ENCODE results near the gene KCTD18.
A peak's percentile ranks its signal among the peaks of the same experiment; 100 is the strongest.

KCTD18 gene

DNA sequence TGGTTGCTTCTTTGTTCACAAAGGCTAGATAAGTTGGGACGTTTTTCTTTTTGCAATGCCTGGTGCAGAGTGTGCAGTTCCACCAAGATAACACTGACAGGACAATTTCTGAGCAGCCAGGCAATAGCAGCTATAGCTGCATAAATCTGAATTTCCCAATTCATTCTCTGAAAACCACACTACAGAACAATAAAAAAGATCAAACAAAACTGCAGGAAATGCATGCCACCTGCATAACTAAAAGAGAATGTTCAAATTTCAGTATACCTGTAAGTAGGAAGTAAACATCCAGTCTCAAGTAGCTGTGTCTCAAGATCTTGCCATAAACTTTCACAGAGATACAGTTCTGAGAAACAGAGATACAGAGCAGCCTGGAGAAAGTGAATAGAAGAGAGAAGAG is 5.3 kb upstream of the KCTD18 start:
- H3K27ac ChIP-seq (ENCODE audit: low read depth, low read length), result no peak overlapping the region
- peaks cover 6% of the 10 kb centered on the region; the same call in 1 of the 2 replicates for H3K9me3 ChIP-seq (ENCODE audit: insufficient read depth, low read depth, low read length)
- H3K27me3 ChIP-seq (ENCODE audit: insufficient read depth, low read length), result peaks cover 14% of the 10 kb centered on the region; the same call in 1 of the 2 replicates
- no peaks in the 10 kb centered on the region for H3K4me1 ChIP-seq (ENCODE audit: insufficient read depth, low read length)
- H3K36me3 ChIP-seq (ENCODE audit: insufficient read depth, low read length), result no peaks in the 10 kb centered on the region
- WGBS, result 54% methylated on average over 1 of the region's 1 CpG
- no peak overlapping the region for H3K4me3 ChIP-seq (ENCODE audit: low read length)
- no peak overlapping the region for H3K9ac ChIP-seq (ENCODE audit: low read depth, low read length)

DNA sequence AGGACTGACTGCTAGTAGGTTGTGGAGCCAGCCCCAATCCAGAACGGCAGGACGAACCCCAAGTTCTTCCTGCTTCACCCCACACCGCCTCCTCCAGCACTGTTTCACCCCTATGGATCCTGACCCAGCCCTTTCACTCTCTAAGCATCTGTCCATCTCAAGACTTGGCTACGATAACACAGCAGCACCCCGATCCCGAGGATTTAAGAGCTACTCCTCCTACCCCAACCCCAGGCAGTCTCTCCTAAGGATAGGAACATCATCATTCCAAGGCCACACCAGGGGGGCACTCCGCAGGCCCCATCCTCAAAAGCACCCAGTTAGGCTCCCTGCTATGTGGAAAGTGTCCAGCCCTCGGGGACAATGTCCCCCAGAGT is 645 bp downstream of the KCTD18 start:
- Histone ChIP-seq H3K9me3 (ENCODE audit: insufficient read depth, low read depth, low read length) (no peaks in the 10 kb centered on the region), H3K27me3 (ENCODE audit: insufficient read depth, low read length) (no peaks in the 10 kb centered on the region), H3K27ac (ENCODE audit: low read depth, low read length) (no peak overlapping the region), H3K36me3 (ENCODE audit: insufficient read depth, low read length) (no peaks in the 10 kb centered on the region), H3K9ac (ENCODE audit: low read depth, low read length) (peak overlapping the region; percentile 79), H3K4me1 (ENCODE audit: insufficient read depth, low read length) (no peaks in the 10 kb centered on the region), H3K4me3 (ENCODE audit: low read length) (peak overlapping the region; percentile 73)
- WGBS, result 68% methylated on average over 8 of the region's 8 CpGs

DNA sequence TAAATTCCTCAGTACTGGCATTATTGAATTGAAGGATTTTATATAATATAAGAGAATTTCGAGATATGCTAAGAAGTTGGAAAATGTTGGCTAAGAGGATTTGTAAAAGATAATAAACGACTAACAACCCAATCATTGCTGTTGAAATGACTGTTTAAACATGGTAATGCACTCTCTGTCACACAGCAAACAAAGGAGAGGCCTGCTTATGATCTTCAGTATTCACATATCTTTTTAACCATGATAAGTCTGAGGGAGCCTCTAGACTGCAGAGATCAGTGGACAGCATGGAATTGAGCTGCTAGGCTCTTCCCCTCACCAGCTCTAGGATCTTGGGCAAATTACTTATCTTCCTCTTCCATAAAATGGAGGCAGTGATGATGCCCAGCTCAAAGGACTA is 2.7 kb downstream of the KCTD18 start:
- H3K4me3 ChIP-seq (ENCODE audit: low read length), result no peak overlapping the region
- no peaks in the 10 kb centered on the region for H3K27me3 ChIP-seq (ENCODE audit: insufficient read depth, low read length)
- H3K9me3 ChIP-seq (ENCODE audit: insufficient read depth, low read depth, low read length), result no peaks in the 10 kb centered on the region
- H3K9ac ChIP-seq (ENCODE audit: low read depth, low read length), result no peak overlapping the region
- WGBS, result 100% methylated on average over 2 of the region's 2 CpGs
- H3K4me1 ChIP-seq (ENCODE audit: insufficient read depth, low read length), result no peaks in the 10 kb centered on the region
- H3K36me3 ChIP-seq (ENCODE audit: insufficient read depth, low read length), result no peaks in the 10 kb centered on the region
- no peak overlapping the region for H3K27ac ChIP-seq (ENCODE audit: low read depth, low read length)

DNA sequence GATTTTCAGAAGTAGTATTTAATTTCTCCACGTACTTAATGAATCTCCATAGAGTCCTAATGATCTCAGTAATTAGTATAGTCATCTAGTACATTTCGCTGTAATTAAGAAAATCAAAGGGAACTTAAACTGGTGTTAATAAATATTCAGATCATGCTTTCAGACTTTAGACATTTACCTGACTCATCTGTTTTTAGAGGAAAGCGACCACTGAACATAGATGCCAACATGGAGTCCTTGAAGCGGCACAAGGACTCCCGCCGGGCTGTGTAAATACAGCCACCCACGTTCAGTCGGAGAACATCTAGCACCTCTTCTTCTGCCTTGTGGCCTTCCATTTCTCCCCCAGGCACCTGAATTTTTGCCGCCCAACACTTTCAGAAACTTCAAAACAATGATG is 3.2 kb downstream of the KCTD18 start:
- WGBS, result 80% methylated on average over 7 of the region's 9 CpGs
- Histone ChIP-seq H3K27me3 (ENCODE audit: insufficient read depth, low read length) (no peaks in the 10 kb centered on the region), H3K9ac (ENCODE audit: low read depth, low read length) (no peak overlapping the region)

DNA sequence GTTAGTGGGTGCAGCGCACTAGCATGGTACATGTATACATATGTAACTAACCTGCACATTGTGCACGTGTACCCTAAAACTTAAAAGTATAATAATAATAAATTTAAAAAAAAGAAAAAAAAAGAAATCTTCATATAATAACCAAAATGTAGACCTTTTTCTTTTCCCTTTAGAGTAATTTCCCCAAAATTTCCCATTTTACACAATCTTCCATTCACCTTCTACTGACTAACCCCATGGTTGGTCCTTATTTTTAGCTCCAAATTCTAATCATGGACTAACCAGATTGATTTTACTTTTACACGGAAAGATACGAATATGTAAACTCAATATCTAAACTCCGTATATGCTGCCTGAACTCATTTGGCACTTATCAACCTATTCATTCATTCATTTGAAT is 7.7 kb downstream of the KCTD18 start:
- Histone ChIP-seq H3K9me3 (ENCODE audit: insufficient read depth, low read depth, low read length) (no peaks in the 10 kb centered on the region), H3K4me3 (ENCODE audit: low read length) (no peak overlapping the region), H3K27ac (ENCODE audit: low read depth, low read length) (no peak overlapping the region), H3K27me3 (ENCODE audit: insufficient read depth, low read length) (no peaks in the 10 kb centered on the region), H3K4me1 (ENCODE audit: insufficient read depth, low read length) (peaks cover 7% of the 10 kb centered on the region; the same call in 1 of the 2 replicates), H3K36me3 (ENCODE audit: insufficient read depth, low read length) (no peaks in the 10 kb centered on the region), H3K9ac (ENCODE audit: low read depth, low read length) (no peak overlapping the region)
- WGBS, result 95% methylated on average over 3 of the region's 5 CpGs

More for the DNA sequence above, 3.2 kb downstream of the KCTD18 start:
- Histone ChIP-seq H3K36me3 (ENCODE audit: insufficient read depth, low read length) (no peaks in the 10 kb centered on the region), H3K4me3 (ENCODE audit: low read length) (no peak overlapping the region), H3K27ac (ENCODE audit: low read depth, low read length) (no peak overlapping the region), H3K9me3 (ENCODE audit: insufficient read depth, low read depth, low read length) (no peaks in the 10 kb centered on the region), H3K4me1 (ENCODE audit: insufficient read depth, low read length) (no peaks in the 10 kb centered on the region)

DNA sequence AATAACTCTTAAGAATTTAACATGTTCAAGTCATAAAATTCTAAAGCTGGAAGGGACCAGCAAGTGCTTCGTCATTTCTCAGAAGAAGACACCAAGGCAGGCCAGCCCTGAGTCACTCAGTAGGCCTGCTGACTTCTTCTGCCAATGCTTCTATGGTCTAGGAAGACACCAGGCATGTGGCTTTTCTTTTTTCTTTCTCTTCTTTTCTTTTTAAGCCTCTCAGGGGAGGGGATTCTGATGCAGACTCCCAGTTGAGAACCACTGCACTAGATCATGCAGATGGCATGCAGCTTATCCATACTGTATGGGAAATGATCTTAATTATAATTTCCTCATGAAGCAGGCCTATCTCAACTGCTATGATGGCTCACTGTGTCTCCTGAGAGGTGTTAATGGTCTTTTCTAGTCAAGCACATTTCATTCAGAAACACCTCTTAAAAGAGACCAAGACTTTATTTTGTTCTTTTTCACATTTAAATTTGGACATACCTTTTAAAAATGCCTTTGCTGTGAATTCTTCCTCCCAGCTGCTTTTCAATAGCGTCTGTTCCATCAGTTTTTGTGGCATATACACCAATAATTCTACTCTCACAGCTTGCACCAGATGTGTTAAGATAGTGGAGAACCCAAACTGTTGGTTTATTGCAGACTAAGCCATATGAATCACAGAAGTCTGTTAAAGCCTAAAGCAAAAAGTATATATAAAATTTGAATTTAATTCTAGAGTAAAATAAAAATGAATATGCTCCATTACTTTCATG is 11.3 kb downstream of the KCTD18 start:
- 62% methylated on average over 2 of the region's 2 CpGs for WGBS
- Histone ChIP-seq H3K9me3 (ENCODE audit: insufficient read depth, low read depth, low read length) (no peaks in the 10 kb centered on the region), H3K36me3 (ENCODE audit: insufficient read depth, low read length) (peaks cover 5% of the 10 kb centered on the region; the same call in 1 of the 2 replicates), H3K27ac (ENCODE audit: low read depth, low read length) (no peak overlapping the region), H3K4me1 (ENCODE audit: insufficient read depth, low read length) (peaks cover 7% of the 10 kb centered on the region; the same call in 1 of the 2 replicates), H3K9ac (ENCODE audit: low read depth, low read length) (no peak overlapping the region), H3K4me3 (ENCODE audit: low read length) (no peak overlapping the region), H3K27me3 (ENCODE audit: insufficient read depth, low read length) (no peaks in the 10 kb centered on the region)

DNA sequence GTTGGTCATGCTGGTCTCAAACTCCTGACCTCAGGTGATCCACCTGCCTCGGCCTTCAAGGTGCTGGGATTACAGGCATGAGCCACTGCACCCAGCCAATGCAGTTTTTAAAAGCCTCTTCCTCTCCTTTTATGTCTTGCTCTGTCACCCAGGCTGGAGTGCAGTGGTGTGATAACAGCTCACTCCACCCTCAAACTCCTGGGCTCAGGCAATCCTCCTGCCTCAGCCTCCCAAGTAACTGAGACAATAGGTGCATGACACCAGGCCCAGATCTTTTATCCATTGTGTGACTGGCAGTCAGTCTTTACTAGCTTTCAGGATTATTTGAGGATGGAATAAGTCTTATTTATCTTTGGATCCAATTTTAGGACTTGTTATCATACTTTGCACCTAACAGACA is 13.2 kb downstream of the KCTD18 start:
- WGBS, result 83% methylated on average over 1 of the region's 1 CpG
- Histone ChIP-seq H3K27me3 (ENCODE audit: insufficient read depth, low read length) (no peaks in the 10 kb centered on the region), H3K4me3 (ENCODE audit: low read length) (no peak overlapping the region)

DNA sequence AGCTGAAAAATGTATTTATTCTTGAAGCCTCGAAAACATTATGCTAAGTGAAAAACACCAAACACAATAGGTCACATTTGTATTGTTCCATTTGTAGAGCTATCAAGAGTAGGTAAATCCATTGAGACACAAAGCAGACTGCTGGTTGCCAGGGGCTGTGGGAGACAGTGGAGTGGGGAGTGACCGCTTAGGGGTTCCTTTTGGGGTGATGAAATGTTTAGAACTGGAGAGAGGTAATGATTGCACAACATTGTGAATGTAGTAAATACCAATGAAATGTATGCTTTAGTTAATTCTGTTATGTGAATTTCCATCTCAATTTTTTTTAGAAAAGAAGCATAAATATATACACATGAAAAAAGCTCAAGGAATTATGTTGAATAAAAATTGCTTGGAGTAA is 15.8 kb downstream of the KCTD18 start:
- no peaks in the 10 kb centered on the region for H3K9me3 ChIP-seq (ENCODE audit: insufficient read depth, low read depth, low read length)
- H3K27me3 ChIP-seq (ENCODE audit: insufficient read depth, low read length), result no peaks in the 10 kb centered on the region
- H3K4me1 ChIP-seq (ENCODE audit: insufficient read depth, low read length), result peaks cover 7% of the 10 kb centered on the region; the same call in 1 of the 2 replicates
- no peak overlapping the region for H3K9ac ChIP-seq (ENCODE audit: low read depth, low read length)
- no peak overlapping the region for H3K27ac ChIP-seq (ENCODE audit: low read depth, low read length)
- 89% methylated on average over 1 of the region's 2 CpGs for WGBS
- no peak overlapping the region for H3K4me3 ChIP-seq (ENCODE audit: low read length)
- H3K36me3 ChIP-seq (ENCODE audit: insufficient read depth, low read length), result peaks cover 13% of the 10 kb centered on the region; the same call in 1 of the 2 replicates

More for the DNA sequence above, 13.2 kb downstream of the KCTD18 start:
- H3K9me3 ChIP-seq (ENCODE audit: insufficient read depth, low read depth, low read length), result no peaks in the 10 kb centered on the region
- no peak overlapping the region for H3K9ac ChIP-seq (ENCODE audit: low read depth, low read length)
- peaks cover 6% of the 10 kb centered on the region; the same call in 1 of the 2 replicates for H3K36me3 ChIP-seq (ENCODE audit: insufficient read depth, low read length)
- H3K27ac ChIP-seq (ENCODE audit: low read depth, low read length), result no peak overlapping the region
- H3K4me1 ChIP-seq (ENCODE audit: insufficient read depth, low read length), result peaks cover 7% of the 10 kb centered on the region; the same call in 1 of the 2 replicates

DNA sequence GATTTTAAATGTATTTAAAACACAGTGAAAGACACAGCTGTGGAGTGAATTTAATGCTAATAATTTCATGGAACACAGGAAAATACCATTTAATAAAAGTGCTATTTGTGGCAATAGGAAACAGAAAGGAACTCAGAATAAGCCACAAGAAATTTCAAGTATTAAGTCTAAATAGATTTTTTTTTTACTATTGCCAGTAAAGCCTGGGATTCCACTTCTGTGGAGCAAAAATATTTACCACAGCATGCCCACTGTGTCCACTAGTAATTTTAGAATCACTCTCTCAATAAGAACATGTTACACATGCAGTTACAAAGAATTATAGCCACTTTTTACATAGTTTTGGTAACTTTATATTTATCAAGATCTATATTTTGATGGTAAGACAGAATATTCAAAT is 17.2 kb downstream of the KCTD18 start:
- Histone ChIP-seq H3K4me1 (ENCODE audit: insufficient read depth, low read length) (no peaks in the 10 kb centered on the region), H3K9ac (ENCODE audit: low read depth, low read length) (no peak overlapping the region), H3K27ac (ENCODE audit: low read depth, low read length) (no peak overlapping the region), H3K36me3 (ENCODE audit: insufficient read depth, low read length) (peaks cover 13% of the 10 kb centered on the region; the same call in 1 of the 2 replicates), H3K27me3 (ENCODE audit: insufficient read depth, low read length) (no peaks in the 10 kb centered on the region), H3K9me3 (ENCODE audit: insufficient read depth, low read depth, low read length) (no peaks in the 10 kb centered on the region), H3K4me3 (ENCODE audit: low read length) (no peak overlapping the region)

DNA sequence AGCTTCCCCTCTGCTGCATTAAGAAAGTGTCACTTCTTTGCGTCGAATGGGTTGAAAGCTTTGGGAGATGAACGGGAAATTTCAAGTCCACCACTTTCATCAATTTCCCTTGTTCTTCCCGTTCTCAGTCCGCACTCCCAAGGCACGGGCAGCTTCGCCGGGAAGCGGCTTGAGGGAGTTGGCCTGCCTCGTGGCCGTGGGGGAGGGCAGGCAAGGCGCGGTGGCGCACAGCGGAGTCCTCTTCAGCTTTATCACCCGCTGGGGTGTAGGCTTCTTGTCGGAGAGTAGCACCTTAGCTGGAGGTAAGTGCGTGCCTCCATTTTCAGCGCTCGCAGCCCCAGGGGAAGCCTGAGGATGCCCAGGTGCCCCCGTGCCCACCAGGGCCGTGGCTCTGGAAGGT is 19.9 kb downstream of the KCTD18 start:
- no peak overlapping the region; the same call in 1 of the 2 replicates for H3K9ac ChIP-seq (ENCODE audit: low read depth, low read length)
- H3K9me3 ChIP-seq (ENCODE audit: insufficient read depth, low read depth, low read length), result no peaks in the 10 kb centered on the region
- WGBS, result 94% methylated on average over 22 of the region's 22 CpGs
- no peak overlapping the region for H3K4me3 ChIP-seq (ENCODE audit: low read length)
- no peaks in the 10 kb centered on the region for H3K27me3 ChIP-seq (ENCODE audit: insufficient read depth, low read length)
- no peaks in the 10 kb centered on the region for H3K4me1 ChIP-seq (ENCODE audit: insufficient read depth, low read length)
- H3K27ac ChIP-seq (ENCODE audit: low read depth, low read length), result no peak overlapping the region
- peaks cover 8% of the 10 kb centered on the region; the same call in 1 of the 2 replicates for H3K36me3 ChIP-seq (ENCODE audit: insufficient read depth, low read length)

DNA sequence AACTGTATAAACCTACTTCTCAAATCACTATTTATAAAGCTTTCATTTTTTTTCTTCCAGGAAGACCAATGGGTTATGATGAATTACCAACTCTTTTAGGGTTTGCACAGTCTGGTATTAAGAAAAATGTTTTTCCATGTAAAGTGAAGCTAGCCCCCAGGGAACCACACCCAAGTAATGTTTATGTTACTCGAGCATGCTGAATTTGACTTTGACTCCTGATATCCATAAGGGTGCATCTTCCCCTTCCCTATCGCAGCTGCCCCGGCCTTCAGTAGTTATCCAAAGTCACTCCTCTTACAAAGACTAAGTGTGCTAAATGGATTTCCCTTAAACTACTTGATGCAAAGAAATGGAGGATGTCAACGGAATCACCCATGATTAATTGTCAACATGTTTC is 21.7 kb downstream of the KCTD18 start:
- WGBS, result 89% methylated on average over 4 of the region's 4 CpGs
- Histone ChIP-seq H3K4me1 (ENCODE audit: insufficient read depth, low read length) (no peaks in the 10 kb centered on the region), H3K36me3 (ENCODE audit: insufficient read depth, low read length) (peaks cover 8% of the 10 kb centered on the region; the same call in 1 of the 2 replicates), H3K4me3 (ENCODE audit: low read length) (no peak overlapping the region), H3K27me3 (ENCODE audit: insufficient read depth, low read length) (no peaks in the 10 kb centered on the region), H3K9me3 (ENCODE audit: insufficient read depth, low read depth, low read length) (no peaks in the 10 kb centered on the region), H3K9ac (ENCODE audit: low read depth, low read length) (no peak overlapping the region), H3K27ac (ENCODE audit: low read depth, low read length) (no peak overlapping the region)
